GM18858 (cell line): ENCODE measurements around the gene AOPEP.

Experiments
- ATAC-seq: cut with Tn5 transposase; IDR thresholded peaks from one replicate; pipeline ENCODE4 v1.9.1; 2021; ENCODE audit not compliant: unreplicated experiment

Gene AOPEP

DNA sequence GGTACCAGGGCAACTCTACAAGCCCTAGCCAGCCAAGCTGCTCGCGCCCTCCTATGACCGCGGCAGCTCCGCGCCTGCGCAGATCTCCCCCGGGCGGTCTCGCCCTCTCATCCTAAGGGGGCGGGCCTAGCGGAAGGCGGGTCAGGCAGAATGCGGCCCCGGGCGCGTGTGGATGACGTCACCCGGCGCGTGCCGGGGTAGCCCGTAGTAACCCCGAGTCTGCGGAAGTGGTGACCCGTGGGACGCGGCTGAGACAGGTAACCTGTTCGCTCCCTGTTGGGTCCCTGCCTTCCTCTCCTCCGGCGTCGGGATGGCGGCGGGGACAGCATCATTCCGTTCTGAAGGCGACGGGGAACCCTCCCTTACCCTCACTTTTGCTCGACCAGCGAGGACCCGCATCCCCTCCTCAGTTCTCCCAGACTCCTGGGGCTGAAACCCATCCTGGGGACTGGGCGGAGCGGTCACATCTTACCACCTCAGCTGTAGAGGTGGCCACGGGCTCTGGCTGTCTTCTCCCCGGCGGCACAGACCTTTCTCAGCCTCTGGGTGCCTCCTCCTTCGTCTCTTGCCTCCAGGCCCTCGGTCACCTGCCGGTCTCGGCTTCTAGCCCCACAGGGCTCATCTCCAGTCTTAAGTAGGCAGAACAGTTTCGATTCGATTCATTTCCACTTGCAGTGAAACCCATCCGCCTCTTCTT is at the start of gene AOPEP:
AOPEP (plus strand) TSS at position 205 of the 697 bp plus-strand sequence. CDS start 33,085 bp downstream, outside the sequence.
- ATAC-seq = peak; percentile 75

DNA sequence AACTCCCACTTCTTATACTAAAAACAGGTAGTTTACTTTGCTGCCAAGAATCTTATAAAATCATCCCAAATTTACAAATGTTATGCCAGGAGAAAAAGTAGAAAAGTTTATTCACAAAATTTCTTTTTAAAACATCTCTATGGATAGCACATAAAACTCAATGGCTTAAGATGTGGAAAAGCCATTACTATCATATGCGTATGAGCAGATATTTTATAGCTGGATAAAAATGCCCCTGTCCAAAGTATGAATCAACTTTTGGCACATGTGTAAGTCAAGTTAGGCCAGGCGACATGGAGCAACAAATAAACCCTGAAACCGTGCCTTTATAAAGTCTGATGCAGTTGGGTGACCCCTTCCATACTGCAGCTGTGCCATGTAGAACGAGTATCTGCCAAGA is 48.6 kb upstream of the AOPEP start:
- ATAC-seq = no peak

- ATAC-seq = no peak
Observed at GRCh38 chr9:94679587-94679986, 46.9 kb upstream of the AOPEP start.

DNA sequence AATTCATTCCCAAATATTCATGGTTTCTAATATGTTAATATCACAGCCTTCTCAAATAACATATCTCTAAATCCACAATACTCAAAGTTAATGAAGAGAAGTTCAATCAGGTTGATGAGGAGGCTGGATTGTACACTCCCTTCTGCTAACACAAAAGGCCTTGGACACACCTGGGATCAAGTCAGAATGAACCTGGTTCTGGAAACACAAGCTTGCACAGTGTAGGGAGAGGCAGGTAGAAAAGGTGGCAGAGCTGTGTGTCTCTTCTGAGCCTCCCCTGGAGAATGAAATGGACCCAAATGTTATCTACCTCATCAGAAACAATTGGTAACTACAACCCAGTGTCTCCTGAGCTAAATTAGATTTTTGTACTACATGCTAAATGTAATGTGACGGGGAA is 46.5 kb upstream of the AOPEP start:
- ATAC-seq = no peak

DNA sequence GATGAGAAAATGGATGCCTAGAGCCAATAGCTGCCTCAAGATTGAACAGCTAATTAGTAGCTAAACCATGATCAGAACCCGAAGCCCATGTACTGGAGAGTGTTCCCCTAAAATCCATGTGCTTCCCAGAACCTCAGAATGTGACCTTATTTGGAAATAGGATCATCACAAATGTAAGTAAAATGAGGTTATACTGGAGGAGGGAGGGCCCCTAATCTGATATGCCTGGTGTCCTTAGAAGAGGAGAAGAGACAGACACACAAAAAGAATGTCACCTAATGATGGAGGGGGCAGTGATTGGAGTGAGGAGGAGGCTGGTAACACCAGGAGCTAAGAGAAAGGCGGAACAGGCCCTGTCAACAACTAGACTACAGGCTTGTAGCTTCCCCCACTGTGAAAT is 45.9 kb upstream of the AOPEP start:
- no peak for ATAC-seq

DNA sequence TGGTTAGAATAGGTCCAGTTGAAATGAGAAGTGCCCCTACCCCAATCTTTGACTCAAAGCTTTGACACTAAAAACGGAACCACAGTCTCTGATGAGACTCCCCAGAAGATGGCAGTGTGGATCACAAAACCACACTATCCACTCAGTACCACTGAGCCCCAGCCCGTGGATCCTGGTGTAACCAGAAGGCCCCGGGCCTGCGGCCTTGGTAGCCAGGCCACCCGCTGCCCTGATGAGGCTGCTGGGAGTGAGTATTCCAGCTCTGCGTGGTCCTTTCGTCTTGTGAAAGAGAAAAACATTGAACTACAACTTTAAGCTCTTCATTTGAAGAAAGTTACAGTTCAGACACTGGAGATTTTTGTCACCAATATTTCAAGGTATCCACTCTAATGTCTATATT is 45.0 kb upstream of the AOPEP start:
- ATAC-seq = no peak

GRCh38 chr9:94685359-94685758 is 41.1 kb upstream of the AOPEP start:
- ATAC-seq = no peak

DNA sequence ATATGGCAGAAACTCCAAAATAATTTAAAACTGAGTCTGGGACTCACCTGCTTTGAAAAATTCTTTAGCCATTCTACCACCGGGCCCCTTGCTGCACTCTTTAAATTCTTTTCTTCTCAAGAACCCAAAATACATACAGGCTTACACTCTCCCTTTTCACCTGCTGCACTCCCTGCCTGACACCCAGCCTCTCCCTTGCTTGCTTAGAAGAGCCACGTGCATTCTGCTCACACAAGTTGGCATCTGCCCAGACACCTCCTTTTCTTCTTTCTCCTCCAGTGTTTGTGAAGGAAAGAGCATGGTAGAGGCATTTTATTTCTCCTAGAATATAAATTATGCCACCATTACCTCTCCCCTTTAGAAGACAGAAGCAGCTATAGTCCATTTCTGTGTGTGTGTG is 39.0 kb upstream of the AOPEP start:
- no peak for ATAC-seq

DNA sequence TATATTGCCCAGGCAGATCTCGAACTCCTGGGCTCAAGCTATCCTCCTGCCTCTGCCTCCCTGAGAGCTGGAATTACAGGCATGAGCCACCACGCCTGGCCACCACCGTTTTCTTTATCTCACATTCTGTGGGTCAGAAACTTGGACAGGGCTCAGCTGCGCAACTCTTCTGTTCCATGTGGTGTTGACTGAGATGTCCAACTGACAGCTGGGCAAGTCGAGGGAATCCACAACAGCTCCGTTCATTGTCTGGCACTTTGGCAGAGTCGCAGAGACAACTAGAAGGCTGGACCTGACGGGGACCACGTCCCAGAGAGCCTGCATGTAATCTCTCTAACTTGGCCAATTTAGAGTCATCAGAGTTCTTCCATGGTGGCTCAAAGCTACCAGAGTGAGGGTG is 36.2 kb upstream of the AOPEP start:
- ATAC-seq = no peak

DNA sequence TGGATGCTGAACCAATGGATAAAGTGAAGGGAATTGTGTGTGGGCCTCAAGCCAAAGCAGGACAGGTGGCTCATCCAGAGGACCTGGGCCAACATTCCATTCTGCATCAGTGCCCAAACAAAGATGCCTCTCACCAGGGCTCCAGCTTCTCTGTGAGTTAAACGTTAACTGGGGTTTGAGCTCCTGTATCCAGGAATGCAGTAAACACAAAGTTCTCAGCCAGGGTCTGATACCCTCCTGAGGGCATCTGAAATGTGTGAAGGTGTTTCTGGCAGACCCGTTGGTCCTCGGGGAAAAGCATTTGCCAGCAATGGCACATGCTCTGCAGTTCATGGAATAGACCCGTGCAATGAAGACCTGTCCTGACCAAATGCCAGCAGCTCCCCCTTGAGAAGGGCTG is 33.9 kb upstream of the AOPEP start:
- ATAC-seq = no peak

DNA sequence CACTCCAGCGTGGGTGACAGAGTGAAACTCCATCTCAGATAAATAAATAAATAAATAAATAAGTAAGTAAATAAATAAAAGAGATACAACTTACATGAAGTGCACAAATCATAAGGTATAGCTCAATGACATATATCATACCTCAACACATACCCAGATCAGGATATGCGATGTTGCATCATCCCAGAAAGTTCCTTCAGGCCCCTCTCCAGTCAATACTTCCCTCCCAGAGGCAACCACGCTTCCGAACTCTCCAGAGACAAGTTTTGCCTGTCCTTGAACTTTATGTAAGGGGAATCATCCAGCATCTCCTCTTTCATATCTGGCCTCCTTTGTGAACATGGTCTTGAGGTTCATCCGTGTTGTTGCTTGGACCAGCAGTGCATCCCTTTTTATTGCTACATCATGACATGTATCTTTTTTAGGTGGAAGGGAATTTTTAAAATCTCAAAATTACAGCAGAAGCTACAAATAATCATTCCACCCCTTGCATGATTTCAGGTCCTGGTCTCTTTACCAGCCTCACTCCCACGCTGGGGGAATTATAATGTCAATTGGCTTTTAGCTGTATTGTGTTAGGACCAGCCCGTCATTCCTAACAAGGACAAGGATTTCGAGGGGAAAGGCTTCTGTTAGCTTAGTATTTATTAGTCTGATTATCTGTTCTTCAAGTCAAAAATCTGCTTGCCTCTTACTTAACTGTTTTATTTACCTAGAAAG is 32.9 kb upstream of the AOPEP start:
- ATAC-seq = no peak

- no peak for ATAC-seq
Observed at GRCh38 chr9:94696545-94696944, 30.0 kb upstream of the AOPEP start.

DNA sequence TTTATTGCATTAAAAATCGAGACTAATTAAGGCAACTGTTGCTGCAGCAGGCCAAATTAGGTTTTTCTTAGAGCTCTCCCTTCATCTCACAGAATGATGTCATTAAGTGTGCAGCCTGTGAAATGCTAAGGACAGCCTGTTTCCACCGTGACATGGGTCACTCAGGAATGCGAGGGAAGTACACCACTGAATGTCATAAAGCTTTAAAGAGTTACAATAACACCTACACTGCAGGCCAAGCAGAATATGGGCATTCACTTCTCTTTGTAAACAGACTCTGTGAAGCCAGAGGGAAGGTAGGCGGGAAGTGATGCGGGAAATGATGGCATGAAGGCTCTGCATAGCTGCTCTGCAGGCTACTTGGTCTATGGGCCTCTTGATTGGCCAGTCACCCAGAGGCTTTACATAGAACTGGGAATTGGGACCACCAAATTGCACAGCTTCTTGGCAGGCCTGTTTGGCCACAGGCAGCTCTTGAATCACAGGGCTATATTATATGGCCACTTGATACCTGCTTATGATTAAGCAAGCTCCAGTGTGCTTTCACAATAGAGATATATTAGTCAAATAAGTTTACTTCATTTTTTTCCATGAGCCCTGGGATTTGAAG is 28.4 kb upstream of the AOPEP start:
- no peak for ATAC-seq

GRCh38 chr9:94699715-94700373 is 26.7 kb upstream of the AOPEP start:
- ATAC-seq = no peak

GRCh38 chr9:94700445-94700844 is 26.1 kb upstream of the AOPEP start:
- ATAC-seq = no peak

DNA sequence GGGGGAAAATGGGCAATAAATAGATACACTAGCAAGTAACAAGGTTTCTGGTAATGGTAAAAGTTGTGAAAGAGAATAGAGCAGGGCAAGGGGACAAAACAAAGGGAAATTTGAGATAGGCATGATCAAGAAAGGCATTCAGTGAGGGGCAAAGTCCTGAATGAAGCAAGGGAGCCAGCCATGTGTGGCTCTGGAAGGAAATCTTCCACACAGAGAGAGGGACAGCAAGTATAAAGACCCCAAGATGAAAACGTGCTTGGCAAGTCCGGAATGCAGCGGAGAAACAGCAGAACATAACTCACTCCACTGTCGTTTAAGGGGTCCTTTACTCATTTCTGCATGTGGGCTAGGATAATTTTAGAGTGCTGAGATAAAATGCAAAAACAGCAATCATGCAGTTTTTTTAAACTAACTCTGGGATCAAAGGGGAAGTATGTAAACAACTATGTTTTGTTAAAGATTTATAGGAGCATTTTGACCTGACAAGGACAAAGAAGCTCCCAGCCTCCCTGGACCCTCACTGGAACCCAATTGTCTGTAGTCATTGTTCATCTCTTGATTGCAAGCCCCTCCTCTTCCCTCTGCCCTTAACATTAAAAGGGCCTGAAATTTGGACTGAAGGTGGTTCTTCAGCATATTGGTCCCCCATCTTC is 22.9 kb upstream of the AOPEP start:
- no peak for ATAC-seq

DNA sequence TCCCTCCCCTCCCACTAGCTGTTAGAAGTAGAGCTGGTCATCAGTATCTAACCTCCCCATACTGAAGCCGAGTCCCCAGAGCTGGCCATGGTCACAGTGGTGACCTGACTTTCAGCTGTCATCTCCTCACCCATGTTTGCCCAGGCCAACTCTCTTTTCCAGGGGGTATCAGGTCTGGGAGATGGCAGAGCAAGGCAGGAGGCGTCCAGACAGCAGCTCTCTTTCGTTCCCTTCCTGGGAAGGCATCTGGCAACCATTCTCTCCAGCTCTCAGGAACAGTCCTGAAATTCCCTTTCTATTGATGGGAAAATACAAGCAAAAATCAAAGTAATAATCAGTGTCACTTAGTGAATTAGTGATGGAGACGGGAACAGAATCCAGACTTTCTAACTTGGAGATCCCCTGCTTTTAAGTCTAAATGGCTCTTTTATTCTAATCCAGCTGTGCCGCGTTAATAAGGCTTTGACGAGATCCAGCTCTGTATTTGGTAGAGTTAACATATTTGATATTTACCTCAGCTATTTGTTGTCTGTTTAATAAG is 21.3 kb upstream of the AOPEP start:
- no peak for ATAC-seq

DNA sequence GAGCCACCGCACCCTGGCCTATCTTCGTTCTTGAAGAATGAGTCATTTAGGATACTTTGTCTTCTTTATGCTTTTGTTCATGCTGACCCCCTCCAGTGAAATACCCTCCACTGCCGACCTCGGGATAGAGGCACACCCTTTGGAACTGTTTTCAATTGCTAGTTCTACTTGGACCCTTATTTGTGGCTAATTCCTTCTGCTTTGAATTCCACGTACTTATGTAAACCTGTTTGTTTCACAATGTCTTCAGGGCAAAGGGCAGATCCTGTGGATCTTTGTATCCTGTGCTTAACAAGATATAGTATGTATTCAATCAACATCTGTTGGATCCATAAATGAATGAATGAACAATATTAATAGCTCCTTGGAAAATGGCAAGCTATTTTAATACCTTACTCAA is 19.6 kb upstream of the AOPEP start:
- ATAC-seq = no peak

DNA sequence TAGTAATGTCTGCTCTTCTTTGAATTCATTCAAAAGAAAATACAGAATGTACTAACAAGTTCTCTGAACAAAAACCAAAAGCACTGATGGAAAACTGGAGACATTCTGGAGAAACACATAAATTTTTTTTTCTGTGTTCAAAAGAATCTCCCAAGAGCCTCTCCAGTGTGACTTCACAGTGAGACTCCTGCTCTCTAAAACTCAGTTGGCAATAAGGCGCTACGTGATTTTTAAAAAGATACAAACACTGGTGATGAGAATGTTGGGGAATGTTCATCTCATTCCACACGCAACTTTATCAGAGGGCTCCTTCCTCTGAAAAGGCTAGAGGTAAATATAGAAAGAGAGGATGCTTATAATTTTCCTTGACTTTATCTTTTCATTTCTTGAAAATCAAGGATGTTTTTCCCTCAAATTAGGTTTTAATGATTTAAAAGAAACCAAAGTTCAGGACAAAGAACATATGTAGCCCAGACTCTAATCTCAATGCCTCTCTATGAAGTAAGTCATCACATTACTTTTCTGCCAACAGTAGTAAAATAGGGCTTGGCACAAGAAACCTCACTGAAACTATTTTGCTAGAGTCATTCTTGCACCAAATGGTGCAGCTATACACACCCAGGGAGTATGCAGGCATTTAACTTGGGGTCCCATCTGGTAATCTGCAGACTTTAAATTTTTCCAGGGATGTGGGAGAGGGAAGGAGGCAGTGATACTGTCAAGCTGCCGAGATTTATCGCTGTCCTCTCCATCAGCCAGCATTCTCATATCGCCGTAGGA is 12.9 kb upstream of the AOPEP start:
- no peak for ATAC-seq

DNA sequence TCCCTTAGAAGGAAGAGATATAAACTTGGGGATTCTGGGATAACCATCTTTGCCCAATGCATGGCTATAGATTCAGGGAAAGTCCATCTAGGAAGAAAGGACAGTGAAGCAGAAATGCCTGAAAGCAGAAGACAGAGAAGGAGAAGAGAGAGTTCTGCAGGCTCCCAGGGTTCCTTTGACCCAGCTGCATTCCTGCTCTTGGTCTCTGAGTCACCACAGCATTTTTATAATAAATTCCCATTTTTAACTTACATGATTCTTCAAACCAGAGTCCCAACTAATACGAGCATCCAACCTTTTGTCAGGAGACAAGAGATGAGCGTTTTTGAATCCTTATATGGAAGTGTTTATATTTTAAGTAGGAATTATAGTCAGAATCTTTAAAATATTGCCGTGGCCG is 12.0 kb upstream of the AOPEP start:
- no peak for ATAC-seq
